Pancreas (tissue), 10 donors: ENCODE results near the gene TELO2. TPM values are rescaled to one million over a fixed set of nuclear protein-coding genes. Genes with fewer than 3 reads are reported as not detected.

Source experiments
- ATAC-seq, 4 donors: fragments of 200-7000 bp; cut with Tn5 transposase; one replicate each; pipeline versions ENCODE4 v1.8.0 to v1.9.1; 2020; ENCODE audit warnings: mild to moderate bottlenecking in 4 of 4, moderate library complexity in 4 of 4
- DNase-seq, 6 donors: peaks; one replicate each; pipeline ENCODE4 v3.0.0-alpha.2; 2020
- FAIRE-seq: peaks from 2 replicates; lab custom pipeline; 2012; peaks lifted over from hg19 to GRCh38; lab: Jason Lieb, UNC
- H3K27ac ChIP-seq, 4 donors: fragments of 200-600 bp; sonication (generic); 1 replicate in 3 of 4; 2 replicates in 1 of 4; pipeline versions ENCODE4 v1.5.0 to v1.8.0; 2020
- H3K27me3 ChIP-seq, 4 donors: fragments of 200-600 bp; one replicate each; pipeline ENCODE4 v1.8.0; 2021
- H3K36me3 ChIP-seq, 3 donors: fragments of 200-600 bp; sonication (generic) in 1 of 3; one replicate each; pipeline versions ENCODE4 v1.5.0 to v1.8.0; 2020 to 2021
- H3K4me1 ChIP-seq, 3 donors: fragments of 200-600 bp; one replicate each; pipeline ENCODE4 v1.8.0; 2021
- H3K4me3 ChIP-seq, 4 donors: fragments of 200-600 bp; sonication (generic) in 2 of 4; one replicate each; pipeline versions ENCODE4 v1.5.0 to v1.8.0; 2020 to 2021
- H3K9me3 ChIP-seq, 4 donors: fragments of 200-600 bp; one replicate each; pipeline ENCODE4 v1.8.0; 2021
- CTCF ChIP-seq, 4 donors: fragments of 200-600 bp; sonication (generic) in 3 of 4; IDR thresholded peaks; one replicate each; pipeline versions ENCODE4 v1.5.0 to v1.8.0; 2021; ENCODE audit warnings: antibody characterized with exemption in 4 of 4
- WGBS, 2 donors: extraction: QIAGEN DNeasy Blood & Tissue Kit; methylation state at CpG; one replicate each; pipeline ENCODE4 v1.1.7; 2013; 5-methylcytosine and 5-hydroxymethylcytosine counted together
- intact Hi-C, 3 donors: fragments of 100-400 bp; cut with DNase I; formaldehyde crosslinking; loops; one replicate each; pipeline versions ENCODE4 v1.11.1 to v1.14.2; 2022
- polyA plus RNA-seq, 2 donors: library from polyadenylated mRNA; stranded (reverse); fragments of 200-250 nt; gene quantifications; one replicate each; pipeline ENCODE4 v1.2.3, GENCODE V29; 2013
- total RNA-seq, 6 donors: library from RNA; stranded (reverse); fragmentation: NEBNext Ultra II Directional in 4 of 6; extraction: Animal tissue kit (Norgen Biotek cat#: 25700) in 4 of 6; gene quantifications; one replicate each; pipeline versions ENCODE4 v1.2.1 to v1.2.4, GENCODE V29; 2021 to 2023
- donor health status: healthy with polysubstance abuse.
- donor health status: DM: no; HTN: no; CAD: no; lungs with moderate emphysema.
- donor health status: DM: no; HTN: no; CAD: no.
- donor health status: control.
- donor health status: control.
- donor health status: Bipolar disorder and iron deficiency.
- donor health status: DM: yes; HTN: yes; CAD: no.
- donor health status: DM: no; HTN: no; CAD: no.
- donor health status: DM: no; HTN: no; CAD: no.
- donor health status: DM: yes; HTN: yes; CAD: no.

The TELO2 gene
- total and polyA plus RNA-seq, 8 donors = 11.7 to 98.7 (median 19.6) TPM

GRCh38 chr16:1469693-1470201, 23.4 kb upstream of the TELO2 start:
- ATAC-seq (peak in 2 of 4 donors; percentile 21 to 25), DNase-seq (peak in 1 of 6 donors; percentile 47), FAIRE-seq (no peak)
- WGBS, 2 donors = 75 to 79% methylated on average over 20 of the region's 20 CpGs
- Histone ChIP-seq H3K27me3 (no peaks in the 10 kb centered on the region), H3K27ac (peak overlapping the region in 1 of 4 donors; percentile 39), H3K4me1 (peaks cover 0 to 8% (median 0%) of the 10 kb centered on the region in 3 donors), H3K36me3 (no peaks in the 10 kb centered on the region), H3K9me3 (no peaks in the 10 kb centered on the region), H3K4me3 (no peak overlapping the region)
- intact Hi-C loops = no loop called here
- TF ChIP-seq CTCF (IDR thresholded peaks at IDR 0.05) = no peak

- ATAC-seq = peak in 2 of 4 donors; percentile 31 to 43
- Histone ChIP-seq H3K4me1 (peaks cover 0 to 11% (median 0%) of the 10 kb centered on the region in 3 donors), H3K4me3 (no peak overlapping the region), H3K36me3 (no peaks in the 10 kb centered on the region), H3K9me3 (no peaks in the 10 kb centered on the region), H3K27me3 (no peaks in the 10 kb centered on the region), H3K27ac (peak overlapping the region in 2 of 4 donors; percentile 30 to 39)
- TF ChIP-seq CTCF (IDR thresholded peaks at IDR 0.05) = no peak
- peak in 1 of 6 donors; percentile 47 for DNase-seq
- 76 to 84% methylated on average over 11 to 14 of the region's 14 CpGs for WGBS, 2 donors
- intact Hi-C loops = no loop called here
- no peak for FAIRE-seq
These were observed 22.5 kb upstream of the TELO2 start for GRCh38 chr16:1470481-1471251.

GRCh38 chr16:1471569-1472194, 21.5 kb upstream of the TELO2 start:
- Histone ChIP-seq H3K9me3 (no peaks in the 10 kb centered on the region), H3K4me1 (peaks cover 0 to 12% (median 0%) of the 10 kb centered on the region in 3 donors), H3K27ac (no peak overlapping the region), H3K27me3 (no peaks in the 10 kb centered on the region), H3K36me3 (no peaks in the 10 kb centered on the region), H3K4me3 (no peak overlapping the region)
- no peak for ATAC-seq
- TF ChIP-seq CTCF (IDR thresholded peaks at IDR 0.05) = no peak
- intact Hi-C loops = no loop called here
- DNase-seq = peak in 2 of 6 donors; percentile 34 to 41
- FAIRE-seq = no peak
- WGBS, 2 donors = 84% methylated on average over 26 of the region's 26 CpGs

- 48 to 65% methylated on average over 3 of the region's 3 CpGs for WGBS, 2 donors
- no peak for DNase-seq
- Histone ChIP-seq H3K9me3 (no peaks in the 10 kb centered on the region), H3K27me3 (no peaks in the 10 kb centered on the region), H3K4me3 (no peak overlapping the region), H3K27ac (no peak overlapping the region), H3K4me1 (peaks cover 0 to 12% (median 0%) of the 10 kb centered on the region in 3 donors), H3K36me3 (no peaks in the 10 kb centered on the region)
- no peak for FAIRE-seq
- intact Hi-C loops = no loop called here
- no peak for ATAC-seq
- TF ChIP-seq CTCF (IDR thresholded peaks at IDR 0.05) = no peak
These were observed 20.2 kb upstream of the TELO2 start for GRCh38 chr16:1472974-1473373.
